Endothelial cell of umbilical vein (primary cell): ENCODE measurements around the gene KRT86. TPM values are rescaled to one million over a fixed set of nuclear protein-coding genes. Genes with fewer than 3 reads are reported as not detected.

ENCODE experiments used
- BruUV-seq: library from RNA; stranded (reverse); fragments of 400-500 nt; replicated peaks from 2 replicates; lab custom pipeline; 2021; lab: Mats Ljungman, UMichigan
- CTCF ChIA-PET: fragments of 300-600, 350-600 bp; sonication (Branson Sonifier 250); formaldehyde crosslinking; loops from one replicate; lab custom pipeline; 2021; ENCODE audit warnings: antibody characterized with exemption, inconsistent platforms; lab: Charles Lee
- POLR2A ChIA-PET: fragments of 300-600, 350-600 bp; sonication (Branson Sonifier 250); formaldehyde crosslinking; loops from one replicate; lab custom pipeline; 2021; ENCODE audit warnings: antibody characterized with exemption, inconsistent platforms; lab: Charles Lee
- DNase-seq: peaks from one replicate; pipeline ENCODE4 v3.0.0-alpha.2; 2011; ENCODE audit warnings: low read depth, low spot score
- FAIRE-seq: peaks from 2 replicates; lab custom pipeline; 2011; peaks lifted over from hg19 to GRCh38; lab: Jason Lieb, UNC
- H2AFZ ChIP-seq: 2 replicates; pipeline ENCODE4 v1.6.0; 2012; ENCODE audit warnings: low read depth, low read length, control low read depth, inconsistent platforms
- H3K27ac ChIP-seq: 2 replicates; pipeline ENCODE4 v1.5.1; 2011; ENCODE audit warnings: low read depth, mild to moderate bottlenecking, control low read depth, low read length, moderate library complexity; ENCODE audit not compliant: insufficient read depth
- H3K27me3 ChIP-seq, 2 experiments: 2 replicates each; pipeline versions ENCODE4 v1.6.0 to v1.6.1; 2011; ENCODE audit warnings: low read length in 2 of 2, mixed read lengths in 1 of 2; ENCODE audit not compliant: control insufficient read depth in 2 of 2, insufficient read depth in 2 of 2
- H3K36me3 ChIP-seq, 2 experiments: 2 replicates in 1 of 2; 3 replicates in 1 of 2; pipeline ENCODE4 v1.5.1; 2011; ENCODE audit warnings: low read length in 2 of 2, mild to moderate bottlenecking in 1 of 2, moderate library complexity in 1 of 2; ENCODE audit not compliant: control insufficient read depth in 2 of 2, insufficient read depth in 2 of 2; ENCODE audit errors: extremely low read depth in 1 of 2
- H3K4me1 ChIP-seq: 3 replicates; pipeline ENCODE4 v1.5.1; 2011; ENCODE audit warnings: mild to moderate bottlenecking, low read length; ENCODE audit not compliant: control insufficient read depth, insufficient read depth; ENCODE audit errors: extremely low read depth
- H3K4me2 ChIP-seq: 2 replicates; pipeline ENCODE4 v1.6.1; 2011; ENCODE audit warnings: low read length, control low read depth, mixed read lengths; ENCODE audit not compliant: insufficient read depth
- H3K4me3 ChIP-seq, 3 experiments: fragments of 200-600 bp in 1 of 3; sonication (generic), shearing (Covaris generic) in 1 of 3; replicated peaks in 1 of 3; 2 replicates each; pipeline ENCODE4 v1.5.1; 2011 to 2016; ENCODE audit warnings: control low read depth in 3 of 3, low read length in 3 of 3, mild to moderate bottlenecking in 2 of 3, inconsistent platforms in 1 of 3, low read depth in 1 of 3, moderate library complexity in 1 of 3; ENCODE audit not compliant: insufficient read depth in 1 of 3
- H3K79me2 ChIP-seq: 2 replicates; pipeline ENCODE4 v1.6.0; 2012; ENCODE audit warnings: low read length, inconsistent platforms; ENCODE audit not compliant: control insufficient read depth, insufficient read depth
- H3K9ac ChIP-seq: replicated peaks from 2 replicates; pipeline ENCODE3; 2011; ENCODE audit warnings: low read length, control low read depth; ENCODE audit not compliant: insufficient read depth; ENCODE audit errors: extremely low read depth
- H3K9me1 ChIP-seq: replicated peaks from 3 replicates; pipeline ENCODE4 v1.6.0; 2011; ENCODE audit warnings: mild to moderate bottlenecking, low read length; ENCODE audit not compliant: control insufficient read depth, insufficient read depth; ENCODE audit errors: extremely low read depth
- H3K9me3 ChIP-seq: replicated peaks from 2 replicates; pipeline ENCODE4 v1.5.1; 2012; ENCODE audit warnings: low read length, inconsistent platforms; ENCODE audit not compliant: control insufficient read depth, insufficient read depth
- H4K20me1 ChIP-seq: replicated peaks from 2 replicates; pipeline ENCODE3; 2011; ENCODE audit warnings: mild to moderate bottlenecking, low read length; ENCODE audit not compliant: control insufficient read depth, insufficient read depth; ENCODE audit errors: extremely low read depth
- FOS ChIP-seq: IDR thresholded peaks from 2 replicates; pipeline ENCODE4 v1.6.1; 2011; ENCODE audit warnings: mild to moderate bottlenecking, low read length, moderate library complexity, borderline replicate concordance; ENCODE audit not compliant: insufficient read depth
- GATA2 ChIP-seq: IDR thresholded peaks from 2 replicates; pipeline ENCODE4 v1.7.0; 2011; ENCODE audit warnings: low read depth, mild to moderate bottlenecking, moderate library complexity, mixed read lengths, low read length; ENCODE audit not compliant: insufficient read length, insufficient read depth
- MYC ChIP-seq: IDR thresholded peaks from one replicate; pipeline ENCODE4 v1.6.1; 2011; ENCODE audit warnings: mild to moderate bottlenecking, low read depth, low read length
- POLR2A ChIP-seq: IDR thresholded peaks from 2 replicates; pipeline ENCODE4 v1.6.1; 2012; ENCODE audit warnings: low read depth, mild to moderate bottlenecking, control low read depth, low read length
- POLR2AphosphoS5 ChIP-seq: IDR thresholded peaks from 2 replicates; pipeline ENCODE4 v1.6.1; 2012; ENCODE audit warnings: low read depth, mild to moderate bottlenecking, control low read depth, low read length, moderate library complexity; ENCODE audit not compliant: insufficient read depth
- dilution Hi-C: fragments of 300-500 bp; cut with MboI; formaldehyde crosslinking; loops from one replicate; pipeline ENCODE4 v1.15.0; 2019; ENCODE audit warnings: low sequenced_read_pairs; ENCODE audit not compliant: extremely low pct_ligation_motif_present
- intact Hi-C: fragments of 100-400 bp; cut with micrococcal nuclease; formaldehyde crosslinking; loops from one replicate; pipeline ENCODE4 v1.10.0; 2022
- polyA plus RNA-seq, 4 experiments: library from polyadenylated mRNA; depleted of rRNA in 3 of 4; stranded (reverse) in 3 of 4; unstranded in 1 of 4; fragments of >200 nt; gene quantifications; 2 replicates each; pipeline versions ENCODE4 v1.2.1 to v1.2.3, GENCODE V29; 2011 to 2012; ENCODE audit warnings: missing spikeins in 1 of 4
- total RNA-seq: library from RNA; stranded (reverse); gene quantifications from 2 replicates; pipeline ENCODE4 v1.2.3, GENCODE V29; 2021
- TF ChIP-seq, protein P1 (sequence below): IDR thresholded peaks from 2 replicates; pipeline ENCODE4 v1.6.1; 2011; ENCODE audit not compliant: insufficient read depth, insufficient read length
- TF ChIP-seq, protein P2 (sequence below), 2 donors: IDR thresholded peaks; 1 replicate in 1 of 2; 2 replicates in 1 of 2; pipeline ENCODE4 v1.5.1; 2011; ENCODE audit warnings: low read length in 2 of 2, mild to moderate bottlenecking in 2 of 2, moderate library complexity in 2 of 2, control low read depth in 1 of 2, inconsistent platforms in 1 of 2, low read depth in 1 of 2; ENCODE audit not compliant: insufficient read depth in 1 of 2; ENCODE audit errors: extremely low read depth in 1 of 2

Gene KRT86
- total and polyA plus RNA-seq, 2 donors (not counting 3 experiments of a cell fraction or from before 2014, with no cell fraction given), result not detected

DNA sequence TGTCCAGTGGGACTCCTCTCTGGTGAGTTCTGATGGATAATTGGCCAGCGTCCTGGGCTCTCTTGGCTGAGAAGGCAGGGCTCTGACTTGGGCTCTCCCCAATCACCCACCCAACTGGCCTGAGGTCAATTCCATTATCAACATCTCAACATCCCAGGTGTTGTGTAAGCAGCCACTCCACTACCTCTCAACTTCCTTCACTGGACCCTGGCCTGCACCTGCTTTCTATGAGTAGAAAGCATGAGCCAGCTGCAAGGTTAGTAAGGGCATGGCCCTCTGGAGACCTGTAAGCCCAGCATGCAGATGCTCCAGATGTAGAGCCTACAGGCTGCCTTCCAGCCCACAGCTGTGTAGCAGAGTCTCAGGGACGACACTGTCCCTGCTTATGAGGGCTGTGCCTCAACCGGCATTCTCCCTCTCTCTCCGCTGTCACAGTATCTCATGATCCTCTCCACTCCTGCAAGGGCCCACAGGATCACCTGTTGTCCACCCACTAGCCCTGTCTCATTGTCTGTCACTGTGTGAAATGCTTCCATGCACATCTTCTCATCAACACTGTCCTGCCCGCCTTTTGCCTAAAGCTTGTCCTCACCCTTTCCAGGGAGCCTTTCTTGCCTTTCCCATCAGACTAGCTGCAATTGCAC lies 22.2 kb downstream of the KRT86 start:
- Histone ChIP-seq H3K79me2 (no peaks in the 10 kb centered on the region), H3K4me1 (no peaks in the 10 kb centered on the region), H3K27ac (no peak overlapping the region), H2AFZ (no peak overlapping the region), H3K9me1 (no peaks in the 10 kb centered on the region), H3K27me3 (peaks cover 34 to 55% of the 10 kb centered on the region in 2 experiments), H4K20me1 (no peaks in the 10 kb centered on the region), H3K9me3 (no peaks in the 10 kb centered on the region), H3K4me3 (no peak overlapping the region), H3K36me3 (no peaks in the 10 kb centered on the region), H3K4me2 (no peak overlapping the region), H3K9ac (no peak overlapping the region)
- dilution Hi-C loops, result no loop called here
- TF ChIP-seq GATA2, result no peak
- TF ChIP-seq POLR2AphosphoS5, result no peak
- TF ChIP-seq, protein P1, sequence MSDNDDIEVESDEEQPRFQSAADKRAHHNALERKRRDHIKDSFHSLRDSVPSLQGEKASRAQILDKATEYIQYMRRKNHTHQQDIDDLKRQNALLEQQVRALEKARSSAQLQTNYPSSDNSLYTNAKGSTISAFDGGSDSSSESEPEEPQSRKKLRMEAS, result no peak
- no peak for TF ChIP-seq POLR2A
- TF ChIP-seq FOS, result no peak
- TF ChIP-seq MYC, result no peak
- TF ChIP-seq, protein P2, sequence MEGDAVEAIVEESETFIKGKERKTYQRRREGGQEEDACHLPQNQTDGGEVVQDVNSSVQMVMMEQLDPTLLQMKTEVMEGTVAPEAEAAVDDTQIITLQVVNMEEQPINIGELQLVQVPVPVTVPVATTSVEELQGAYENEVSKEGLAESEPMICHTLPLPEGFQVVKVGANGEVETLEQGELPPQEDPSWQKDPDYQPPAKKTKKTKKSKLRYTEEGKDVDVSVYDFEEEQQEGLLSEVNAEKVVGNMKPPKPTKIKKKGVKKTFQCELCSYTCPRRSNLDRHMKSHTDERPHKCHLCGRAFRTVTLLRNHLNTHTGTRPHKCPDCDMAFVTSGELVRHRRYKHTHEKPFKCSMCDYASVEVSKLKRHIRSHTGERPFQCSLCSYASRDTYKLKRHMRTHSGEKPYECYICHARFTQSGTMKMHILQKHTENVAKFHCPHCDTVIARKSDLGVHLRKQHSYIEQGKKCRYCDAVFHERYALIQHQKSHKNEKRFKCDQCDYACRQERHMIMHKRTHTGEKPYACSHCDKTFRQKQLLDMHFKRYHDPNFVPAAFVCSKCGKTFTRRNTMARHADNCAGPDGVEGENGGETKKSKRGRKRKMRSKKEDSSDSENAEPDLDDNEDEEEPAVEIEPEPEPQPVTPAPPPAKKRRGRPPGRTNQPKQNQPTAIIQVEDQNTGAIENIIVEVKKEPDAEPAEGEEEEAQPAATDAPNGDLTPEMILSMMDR (IDR thresholded peaks at IDR 0.05; ENCODE audit: extremely low read depth in 1 of 2, insufficient read depth in 1 of 2, low read depth in 1 of 2, low read length in 2 of 2), result no peak
- intact Hi-C loops, result loop anchor here (1.0 kb wide), 1 partner anchor 36 kb away; no protein-coding TSS in a partner anchor
- DNase-seq, result no peak
- ChIA-PET CTCF (interaction anchor here (1.4 kb wide), 2 partner anchors 11 to 17 kb away, joined by 3 to 5 read pairs; no protein-coding TSS in a partner anchor), POLR2A (no interaction called here)
- FAIRE-seq, result no peak
- BruUV-seq, result no TSS peak
